OCI-LY1 (cell line): ENCODE results near the gene DUSP5.

ENCODE experiments used
- H2AFZ ChIP-seq: fragments of 200-600 bp; sonication (generic), shearing (Covaris generic); 2 replicates; pipeline ENCODE4 v1.6.0; 2014; ENCODE audit warnings: antibody characterized with exemption, mild to moderate bottlenecking, low read length
- H3F3A ChIP-seq: fragments of 200-600 bp; sonication (generic), shearing (Covaris generic); 2 replicates; pipeline ENCODE4 v1.6.0; 2014; ENCODE audit warnings: mild to moderate bottlenecking, antibody characterized with exemption, low read length, moderate library complexity; ENCODE audit not compliant: insufficient read depth
- H3K27ac ChIP-seq: fragments of 200-600 bp; sonication (generic); 2 replicates; pipeline ENCODE4 v1.5.1; 2014; ENCODE audit warnings: low read length, mixed run types, mild to moderate bottlenecking, low read depth; ENCODE audit not compliant: poor library complexity, severe bottlenecking
- H3K27me3 ChIP-seq: fragments of 200-600 bp; sonication (generic); 2 replicates; pipeline ENCODE4 v1.6.0; 2014; ENCODE audit warnings: antibody characterized with exemption, mild to moderate bottlenecking, low read length, moderate library complexity; ENCODE audit not compliant: insufficient read depth
- H3K36me3 ChIP-seq: fragments of 200-600 bp; sonication (generic); 2 replicates; pipeline ENCODE4 v1.6.1; 2014; ENCODE audit warnings: mild to moderate bottlenecking, antibody characterized with exemption, low read length, moderate library complexity, mixed read lengths; ENCODE audit not compliant: insufficient read depth
- H3K4me1 ChIP-seq: fragments of 200-600 bp; sonication (generic); 2 replicates; pipeline ENCODE4 v1.5.1; 2014; ENCODE audit warnings: mild to moderate bottlenecking, low read length, moderate library complexity; ENCODE audit not compliant: insufficient read depth, severe bottlenecking
- H3K4me2 ChIP-seq: fragments of 200-600 bp; sonication (generic), shearing (Covaris generic); 2 replicates; pipeline ENCODE4 v1.6.1; 2014; ENCODE audit warnings: low read length
- H3K4me3 ChIP-seq: fragments of 200-600 bp; sonication (generic); 2 replicates; pipeline ENCODE4 v1.5.1; 2014; ENCODE audit warnings: low read length, low read depth, mild to moderate bottlenecking, mixed read lengths; ENCODE audit not compliant: poor library complexity, severe bottlenecking
- H3K79me2 ChIP-seq: fragments of 200-600 bp; shearing (Covaris generic); 2 replicates; pipeline ENCODE4 v1.6.1; 2016; ENCODE audit warnings: mixed run types, low read length, mixed read lengths; ENCODE audit not compliant: insufficient read depth
- H3K9ac ChIP-seq: fragments of 200-600 bp; sonication (generic), shearing (Covaris generic); 2 replicates; pipeline ENCODE4 v1.6.1; 2014; ENCODE audit warnings: mild to moderate bottlenecking, low read length, mixed read lengths
- H3K9me2 ChIP-seq: fragments of 200-600 bp; sonication (generic), shearing (Covaris generic); 2 replicates; pipeline ENCODE4 v1.6.1; 2014; ENCODE audit warnings: low read depth, mild to moderate bottlenecking, low read length, mixed read lengths
- H3K9me3 ChIP-seq: fragments of 200-600 bp; shearing (Covaris generic); 2 replicates; pipeline ENCODE4 v1.6.1; 2014; ENCODE audit warnings: low read length, mixed read lengths
- H4K20me1 ChIP-seq: fragments of 200-600 bp; sonication (generic), shearing (Covaris generic); 2 replicates; pipeline ENCODE4 v1.6.0; 2016; ENCODE audit warnings: mild to moderate bottlenecking, low read length; ENCODE audit not compliant: insufficient read depth
- EZH2 ChIP-seq: fragments of 200-600 bp; sonication (generic), shearing (Covaris generic); IDR thresholded peaks from 2 replicates; pipeline ENCODE4 v1.8.0; 2017; ENCODE audit warnings: borderline replicate concordance, mixed run types, mild to moderate bottlenecking, antibody characterized with exemption, low read length, moderate library complexity, mixed read lengths
- TF ChIP-seq, protein P1 (sequence below): fragments of 200-600 bp; sonication (generic), shearing (Covaris generic); IDR thresholded peaks from 2 replicates; pipeline ENCODE4 v1.5.1; 2017; ENCODE audit warnings: mild to moderate bottlenecking, antibody characterized with exemption, low read length, moderate library complexity, mixed read lengths

Gene DUSP5

DNA sequence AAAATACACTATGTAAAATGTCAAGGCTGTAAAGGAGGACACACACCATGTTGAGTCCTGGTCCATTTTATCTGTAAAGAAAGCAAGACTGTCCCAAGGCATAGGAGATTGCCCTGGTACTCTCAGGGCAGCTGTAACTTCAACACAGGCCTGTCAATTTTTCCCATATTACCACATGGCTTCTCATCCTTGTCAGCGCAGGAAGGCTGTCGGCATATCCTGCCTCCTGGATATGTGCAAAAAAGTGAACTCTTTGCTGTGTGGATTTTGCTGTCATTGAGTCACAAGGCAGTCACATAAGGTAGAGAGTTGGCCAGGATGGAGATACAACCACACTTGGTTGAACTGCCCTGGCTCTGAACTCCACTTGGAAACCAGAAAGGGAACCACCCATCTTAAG is 8.7 kb downstream of the DUSP5 start:
- no peaks in the 10 kb centered on the region for H3K27me3 ChIP-seq
- no peaks in the 10 kb centered on the region for H3K79me2 ChIP-seq
- H4K20me1 ChIP-seq, result no peaks in the 10 kb centered on the region

DNA sequence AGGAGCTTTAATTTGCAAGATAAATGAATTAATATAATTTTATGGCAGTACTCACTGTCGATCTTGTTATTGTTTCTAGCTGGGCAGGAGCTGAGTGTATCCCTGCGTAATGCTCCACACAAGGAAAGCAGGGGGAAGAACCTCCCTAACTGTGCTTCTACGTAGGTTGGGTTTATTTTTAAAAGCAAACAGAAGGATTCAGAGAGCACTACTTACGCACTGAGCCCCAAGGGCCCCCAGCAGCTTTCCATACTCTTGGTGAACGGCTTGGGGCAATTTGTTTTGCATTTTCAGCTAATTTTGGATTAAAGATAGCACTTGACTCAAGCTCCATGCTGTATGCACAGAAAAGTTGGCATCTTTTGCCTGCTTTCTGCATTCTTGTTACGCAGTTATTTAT is 9.6 kb downstream of the DUSP5 start:
- Histone ChIP-seq H3K27ac (no peak overlapping the region), H3K27me3 (no peaks in the 10 kb centered on the region), H4K20me1 (no peaks in the 10 kb centered on the region), H3K36me3 (peaks cover 76% of the 10 kb centered on the region), H2AFZ (no peak overlapping the region), H3K79me2 (no peaks in the 10 kb centered on the region), H3K4me1 (peaks cover 16% of the 10 kb centered on the region), H3K9me2 (no peaks in the 10 kb centered on the region), H3K4me3 (no peak overlapping the region), H3K9me3 (no peaks in the 10 kb centered on the region), H3K9ac (no peak overlapping the region), H3F3A (no peaks in the 10 kb centered on the region), H3K4me2 (no peak overlapping the region)
- TF ChIP-seq, protein P1, sequence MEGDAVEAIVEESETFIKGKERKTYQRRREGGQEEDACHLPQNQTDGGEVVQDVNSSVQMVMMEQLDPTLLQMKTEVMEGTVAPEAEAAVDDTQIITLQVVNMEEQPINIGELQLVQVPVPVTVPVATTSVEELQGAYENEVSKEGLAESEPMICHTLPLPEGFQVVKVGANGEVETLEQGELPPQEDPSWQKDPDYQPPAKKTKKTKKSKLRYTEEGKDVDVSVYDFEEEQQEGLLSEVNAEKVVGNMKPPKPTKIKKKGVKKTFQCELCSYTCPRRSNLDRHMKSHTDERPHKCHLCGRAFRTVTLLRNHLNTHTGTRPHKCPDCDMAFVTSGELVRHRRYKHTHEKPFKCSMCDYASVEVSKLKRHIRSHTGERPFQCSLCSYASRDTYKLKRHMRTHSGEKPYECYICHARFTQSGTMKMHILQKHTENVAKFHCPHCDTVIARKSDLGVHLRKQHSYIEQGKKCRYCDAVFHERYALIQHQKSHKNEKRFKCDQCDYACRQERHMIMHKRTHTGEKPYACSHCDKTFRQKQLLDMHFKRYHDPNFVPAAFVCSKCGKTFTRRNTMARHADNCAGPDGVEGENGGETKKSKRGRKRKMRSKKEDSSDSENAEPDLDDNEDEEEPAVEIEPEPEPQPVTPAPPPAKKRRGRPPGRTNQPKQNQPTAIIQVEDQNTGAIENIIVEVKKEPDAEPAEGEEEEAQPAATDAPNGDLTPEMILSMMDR, result no peak
- TF ChIP-seq EZH2, result no peak

More for the DNA sequence above, 8.7 kb downstream of the DUSP5 start:
- H3K4me2 ChIP-seq, result no peak overlapping the region
- H3K27ac ChIP-seq, result no peak overlapping the region
- no peaks in the 10 kb centered on the region for H3K9me3 ChIP-seq
- H3K9me2 ChIP-seq, result no peaks in the 10 kb centered on the region
- TF ChIP-seq, protein P1, result no peak
- no peak for TF ChIP-seq EZH2
- no peaks in the 10 kb centered on the region for H3F3A ChIP-seq
- H2AFZ ChIP-seq, result no peak overlapping the region
- H3K4me3 ChIP-seq, result no peak overlapping the region
- H3K36me3 ChIP-seq, result peaks cover 67% of the 10 kb centered on the region
- peaks cover 18% of the 10 kb centered on the region for H3K4me1 ChIP-seq
- H3K9ac ChIP-seq, result no peak overlapping the region

DNA sequence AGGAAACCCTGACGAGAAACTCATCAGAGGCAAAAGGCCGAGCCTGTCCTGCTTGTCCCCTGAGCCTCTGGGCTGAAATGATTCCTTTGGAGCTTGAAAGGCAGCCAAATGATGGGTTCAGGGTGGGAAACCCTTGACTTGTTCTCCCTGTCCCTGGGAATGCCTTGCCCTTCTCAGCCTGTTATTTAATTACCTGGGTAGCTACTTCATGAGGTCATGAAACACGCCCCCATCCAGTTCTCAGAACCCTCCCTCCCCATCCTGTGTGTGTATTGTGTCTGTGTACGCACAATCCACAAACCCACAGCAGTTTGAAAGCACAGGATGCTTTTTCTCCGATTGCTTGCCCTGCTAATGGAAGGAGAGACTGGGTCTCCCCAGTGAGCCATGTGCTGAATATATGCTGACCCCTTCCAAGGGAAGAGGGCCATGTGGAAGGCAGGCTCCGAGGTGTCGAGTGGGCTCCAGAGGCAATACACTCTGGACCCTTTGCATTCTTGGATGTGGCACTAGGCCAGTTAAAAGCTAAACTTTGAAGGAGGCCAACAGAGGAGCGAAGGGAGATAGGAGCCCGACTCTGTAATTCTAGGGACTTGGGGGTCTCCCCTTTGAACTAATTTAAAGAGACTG is 10.6 kb downstream of the DUSP5 start:
- Histone ChIP-seq H3K9ac (no peak overlapping the region), H3K4me2 (no peak overlapping the region), H3K9me2 (no peaks in the 10 kb centered on the region), H3K4me1 (peaks cover 7% of the 10 kb centered on the region), H4K20me1 (no peaks in the 10 kb centered on the region), H3K79me2 (no peaks in the 10 kb centered on the region), H2AFZ (no peak overlapping the region), H3K4me3 (no peak overlapping the region), H3K9me3 (no peaks in the 10 kb centered on the region), H3F3A (no peaks in the 10 kb centered on the region), H3K27me3 (no peaks in the 10 kb centered on the region), H3K36me3 (peaks cover 79% of the 10 kb centered on the region), H3K27ac (no peak overlapping the region)
- no peak for TF ChIP-seq EZH2
- TF ChIP-seq, protein P1, result no peak
